Activated naive CD8-positive, alpha-beta T cell treated with anti-CD3 and anti-CD28 coated beads for 36 hours (primary cell): ENCODE results near the gene FKBP9. TPM values are rescaled to one million over a fixed set of nuclear protein-coding genes. Genes with fewer than 3 reads are reported as not detected.
"Not testable (repeated sequence)": the region's sequence is repeated elsewhere in the genome, so short reads cannot be mapped to it uniquely, and the experiment has no call there.

ENCODE experiments used
- DNase-seq: peaks from one replicate; pipeline ENCODE4 v3.0.0; 2021
- H3K27ac Mint-ChIP-seq: one replicate; pipeline ENCODE4 v1.8.0; 2022; ENCODE audit warnings: mild to moderate bottlenecking, moderate library complexity, mixed read lengths
- H3K27me3 Mint-ChIP-seq: one replicate; pipeline ENCODE4 v1.8.0; 2022; ENCODE audit warnings: mild to moderate bottlenecking, mixed read lengths
- H3K36me3 Mint-ChIP-seq: one replicate; pipeline ENCODE4 v1.8.0; 2021; ENCODE audit warnings: mild to moderate bottlenecking, mixed read lengths
- H3K4me1 Mint-ChIP-seq: one replicate; pipeline ENCODE4 v1.8.0; 2021; ENCODE audit warnings: mixed read lengths
- H3K4me3 Mint-ChIP-seq: one replicate; pipeline ENCODE4 v1.8.0; 2022; ENCODE audit warnings: mild to moderate bottlenecking, moderate library complexity, mixed read lengths
- H3K9me3 Mint-ChIP-seq: one replicate; pipeline ENCODE4 v1.8.0; 2022; ENCODE audit warnings: mixed read lengths
- total RNA-seq, 2 experiments: library from RNA; stranded (reverse); gene quantifications; one replicate each; pipeline ENCODE4 v1.2.3, GENCODE V29; 2021

FKBP9 gene
- total RNA-seq, 2 experiments from 2014 or later = 0.14 TPM; not detected in 1

GRCh38 chr7:32979246-32979645 lies 22.0 kb downstream of the FKBP9 start:
- not testable (repeated sequence) for H3K4me1 Mint-ChIP-seq, H3K4me3 Mint-ChIP-seq, H3K9me3 Mint-ChIP-seq, H3K27ac Mint-ChIP-seq, H3K36me3 Mint-ChIP-seq, DNase-seq
- peaks cover 12% of the 10 kb centered on the region for H3K27me3 Mint-ChIP-seq

DNA sequence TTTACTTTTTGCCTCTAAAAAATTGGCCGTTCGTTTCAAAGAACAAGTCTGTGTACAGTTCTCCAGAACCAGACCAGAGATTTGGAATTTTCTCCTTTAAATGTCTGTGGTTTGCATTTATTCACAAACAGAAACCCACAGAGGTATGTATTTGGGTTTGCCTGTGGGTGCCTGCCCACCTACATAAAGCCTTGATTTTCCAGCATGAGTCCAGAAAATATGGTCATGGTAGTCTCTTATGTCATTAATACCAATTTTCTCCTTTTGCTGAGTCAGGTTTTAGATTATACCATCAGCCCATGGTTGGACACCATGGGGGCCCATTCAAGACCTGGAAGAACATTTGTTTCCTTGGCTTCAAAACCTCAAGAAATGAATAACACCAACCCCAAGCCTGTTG lies 22.7 kb downstream of the FKBP9 start:
- H3K27me3 Mint-ChIP-seq = peaks cover 19% of the 10 kb centered on the region
- H3K36me3 Mint-ChIP-seq, H3K27ac Mint-ChIP-seq, H3K9me3 Mint-ChIP-seq, H3K4me3 Mint-ChIP-seq, H3K4me1 Mint-ChIP-seq, DNase-seq: not testable (repeated sequence)

DNA sequence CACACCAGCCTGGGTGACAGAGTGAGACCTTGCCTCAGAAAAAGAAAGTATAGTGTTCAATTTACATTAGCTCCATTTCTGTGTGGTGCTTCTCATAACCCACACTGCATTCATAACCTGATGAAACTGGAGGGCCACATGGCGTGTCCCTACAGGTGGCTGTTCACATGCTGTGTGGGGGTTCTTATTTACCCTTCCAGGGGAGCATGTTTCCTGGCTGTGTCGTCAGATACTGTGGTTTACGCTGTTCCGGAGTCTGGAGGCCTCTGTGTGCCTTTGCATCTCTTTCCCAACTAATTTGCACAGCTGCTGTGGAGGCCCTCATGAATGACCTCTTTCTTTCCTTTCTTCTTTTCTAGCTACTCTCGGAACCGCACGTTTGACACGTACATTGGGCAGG lies 30.9 kb downstream of the FKBP9 start:
- not testable (repeated sequence) for H3K36me3 Mint-ChIP-seq, DNase-seq, H3K9me3 Mint-ChIP-seq
- Mint-ChIP-seq H3K27ac (peak overlapping the region; percentile 66), H3K4me3 (peak overlapping the region; percentile 30), H3K4me1 (peaks cover 22% of the 10 kb centered on the region), H3K27me3 (peaks cover 74% of the 10 kb centered on the region)

DNA sequence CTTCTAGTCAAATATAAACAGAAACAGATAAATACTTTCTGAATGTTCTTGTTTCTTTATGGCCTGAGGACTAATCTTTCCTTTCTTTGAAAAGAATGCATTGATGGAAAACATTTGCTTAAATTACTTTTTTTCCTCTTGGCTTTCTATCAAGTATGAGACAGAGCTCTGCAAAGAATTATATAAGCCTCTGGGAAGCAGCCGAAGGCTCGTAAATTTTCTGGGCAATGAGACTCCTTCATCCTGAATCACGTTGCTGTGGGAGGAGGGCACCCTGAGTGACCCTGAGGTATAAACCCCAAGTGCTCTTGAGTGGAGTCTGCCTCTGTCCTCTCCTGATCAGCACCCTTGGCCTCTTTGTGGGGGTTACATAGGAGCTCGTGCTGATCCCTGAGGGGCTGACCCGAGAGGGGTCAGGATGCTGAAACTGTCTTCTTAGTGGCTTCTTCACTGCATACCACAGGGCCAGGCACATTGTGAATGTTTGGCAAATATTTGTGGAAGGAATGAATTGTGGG lies 33.9 kb downstream of the FKBP9 start:
- H3K36me3 Mint-ChIP-seq, DNase-seq, H3K4me3 Mint-ChIP-seq, H3K9me3 Mint-ChIP-seq, H3K27ac Mint-ChIP-seq: not testable (repeated sequence)
- H3K4me1 Mint-ChIP-seq = peaks cover 22% of the 10 kb centered on the region
- H3K27me3 Mint-ChIP-seq = peaks cover 69% of the 10 kb centered on the region

GRCh38 chr7:32991975-32992700 lies 34.9 kb downstream of the FKBP9 start:
- DNase-seq = not testable (repeated sequence)

GRCh38 chr7:32992750-32993149 lies 35.5 kb downstream of the FKBP9 start:
- H3K9me3 Mint-ChIP-seq, DNase-seq, H3K4me3 Mint-ChIP-seq, H3K27ac Mint-ChIP-seq, H3K36me3 Mint-ChIP-seq: not testable (repeated sequence)
- Mint-ChIP-seq H3K27me3 (peaks cover 66% of the 10 kb centered on the region), H3K4me1 (peaks cover 22% of the 10 kb centered on the region)

More at GRCh38 chr7:32991975-32992700, 34.9 kb downstream of the FKBP9 start:
- H3K4me3 Mint-ChIP-seq, H3K36me3 Mint-ChIP-seq, H3K9me3 Mint-ChIP-seq, H3K27ac Mint-ChIP-seq: not testable (repeated sequence)
- H3K27me3 Mint-ChIP-seq = peaks cover 65% of the 10 kb centered on the region
- H3K4me1 Mint-ChIP-seq = peaks cover 22% of the 10 kb centered on the region

DNA sequence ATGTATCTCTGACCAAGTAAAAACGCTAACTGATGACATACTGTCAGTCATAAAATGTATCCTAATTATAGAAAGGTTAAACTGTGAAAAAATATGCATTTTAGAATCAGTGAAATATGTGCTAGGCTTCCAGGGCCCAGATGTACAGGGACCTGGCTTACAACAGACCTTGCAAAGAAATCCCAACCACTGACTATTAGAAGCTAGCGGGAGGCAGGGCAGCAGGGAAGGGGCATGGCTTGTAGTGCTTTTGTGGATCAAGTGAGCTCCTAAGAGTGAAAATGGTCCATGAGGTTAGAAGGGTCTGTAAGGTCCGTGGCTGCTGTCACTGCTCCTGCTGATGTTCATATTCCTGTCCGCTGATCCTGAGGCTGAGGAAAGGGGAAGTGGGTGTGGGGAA lies 40.7 kb downstream of the FKBP9 start:
- not testable (repeated sequence) for H3K4me3 Mint-ChIP-seq, H3K4me1 Mint-ChIP-seq, H3K36me3 Mint-ChIP-seq, H3K27ac Mint-ChIP-seq, DNase-seq, H3K9me3 Mint-ChIP-seq
- H3K27me3 Mint-ChIP-seq = peaks cover 41% of the 10 kb centered on the region

DNA sequence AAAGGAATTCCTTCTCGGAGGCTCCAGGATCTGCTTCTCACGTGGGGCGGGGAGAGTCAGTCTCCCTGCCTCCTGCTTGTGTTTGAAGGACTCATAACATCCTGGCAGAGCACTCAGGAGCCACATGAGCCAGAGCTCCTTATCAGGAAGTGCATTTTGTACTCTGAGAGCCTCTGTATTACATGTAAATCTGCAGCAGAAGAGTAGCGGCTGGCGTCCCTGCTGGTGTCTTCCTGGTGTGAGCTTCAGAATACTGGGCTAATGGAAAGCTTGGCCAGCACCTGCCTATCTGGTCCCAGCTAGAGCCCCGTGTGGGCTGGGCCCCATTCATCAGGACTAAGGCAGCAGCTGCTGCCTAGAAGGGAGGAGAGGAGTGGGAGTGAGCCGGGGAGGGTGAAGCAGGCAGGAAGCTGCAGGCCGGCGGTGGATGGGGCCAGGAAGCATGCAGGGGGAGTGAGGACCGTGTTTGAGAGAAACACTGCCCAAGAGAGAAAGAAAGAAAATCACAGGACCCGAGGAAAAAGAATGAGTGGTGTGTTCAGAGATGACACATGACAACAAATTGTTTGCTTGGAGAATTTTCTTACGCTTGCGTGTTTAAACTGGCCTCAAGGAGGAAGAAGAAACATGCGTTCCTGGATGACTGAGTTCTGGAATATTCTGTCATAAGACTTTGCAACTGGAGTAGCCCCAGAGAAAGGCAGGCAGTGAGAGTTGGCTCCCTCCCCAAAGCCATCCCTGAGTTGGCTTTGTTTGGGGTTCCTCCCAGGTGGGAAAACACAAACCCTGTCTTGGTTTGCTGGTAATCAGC lies 41.3 kb downstream of the FKBP9 start:
- H3K4me1 Mint-ChIP-seq, DNase-seq, H3K36me3 Mint-ChIP-seq, H3K9me3 Mint-ChIP-seq, H3K27ac Mint-ChIP-seq, H3K4me3 Mint-ChIP-seq: not testable (repeated sequence)
- H3K27me3 Mint-ChIP-seq = peaks cover 38% of the 10 kb centered on the region

DNA sequence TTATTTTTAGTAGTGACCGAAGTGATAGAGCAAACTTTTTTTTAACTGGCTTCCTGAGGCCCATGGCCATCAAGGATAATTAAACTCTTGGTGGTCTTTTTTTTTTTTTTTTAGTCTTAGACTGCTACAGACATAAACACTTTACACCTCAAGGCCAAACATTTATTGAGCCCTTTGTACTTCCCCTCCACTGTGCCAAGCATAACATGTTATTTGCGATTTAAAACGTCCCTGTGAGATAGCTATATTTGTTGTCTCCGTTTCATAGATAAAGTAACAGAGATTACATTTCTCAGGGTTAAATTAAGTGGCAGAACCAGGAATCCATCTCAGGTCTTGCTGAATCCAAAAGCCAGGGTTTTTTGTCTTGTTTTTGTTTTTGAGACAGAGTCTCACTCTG lies 42.1 kb downstream of the FKBP9 start:
- H3K27ac Mint-ChIP-seq, DNase-seq, H3K4me1 Mint-ChIP-seq, H3K4me3 Mint-ChIP-seq, H3K9me3 Mint-ChIP-seq, H3K36me3 Mint-ChIP-seq: not testable (repeated sequence)
- H3K27me3 Mint-ChIP-seq = peaks cover 36% of the 10 kb centered on the region

DNA sequence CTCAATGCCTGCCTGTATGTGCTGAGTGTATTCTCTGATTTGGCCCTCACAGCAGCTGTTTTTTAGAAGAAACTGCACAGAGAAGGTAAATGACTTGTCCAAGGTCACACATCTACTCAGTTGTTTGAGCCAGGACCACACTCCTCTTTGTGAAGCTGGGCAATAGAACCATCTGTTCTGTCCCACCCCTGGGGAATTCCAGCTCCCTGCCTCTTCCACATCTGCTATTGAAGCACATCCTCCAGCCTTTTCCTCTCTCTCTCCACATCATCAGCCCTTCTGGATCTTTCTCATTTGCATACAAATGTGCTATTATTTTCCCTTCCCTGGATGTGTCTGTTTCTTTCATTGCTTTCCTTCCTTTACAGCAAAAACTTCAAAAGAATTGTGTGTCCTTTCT lies 45.9 kb downstream of the FKBP9 start:
- H3K4me3 Mint-ChIP-seq, H3K4me1 Mint-ChIP-seq, H3K9me3 Mint-ChIP-seq, DNase-seq, H3K27ac Mint-ChIP-seq, H3K36me3 Mint-ChIP-seq: not testable (repeated sequence)
- peaks cover 18% of the 10 kb centered on the region for H3K27me3 Mint-ChIP-seq

DNA sequence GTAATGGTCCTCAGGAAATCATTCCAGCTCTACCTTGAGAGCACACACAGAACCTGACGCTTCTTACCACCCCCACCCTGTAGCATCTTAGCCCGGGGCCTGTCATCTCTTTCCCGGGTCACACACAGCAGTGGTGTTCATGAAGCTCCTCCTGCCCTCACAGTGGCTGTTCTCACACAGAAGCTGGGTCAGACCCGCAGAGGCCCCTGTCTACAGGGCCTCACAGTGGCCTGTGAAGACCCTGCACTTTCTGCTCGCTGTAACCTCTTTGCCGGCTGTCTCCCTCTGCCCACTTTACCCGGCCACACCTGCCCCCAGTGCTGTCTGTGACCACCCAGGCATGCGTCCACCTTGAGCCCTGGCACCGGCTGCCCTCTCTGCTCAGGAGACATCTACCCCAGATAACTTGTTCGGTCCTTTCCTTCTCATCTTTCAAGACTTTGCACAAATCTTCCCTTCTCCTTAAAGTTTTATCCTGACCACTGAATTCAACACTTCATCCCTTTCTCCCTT lies 46.9 kb downstream of the FKBP9 start:
- not testable (repeated sequence) for H3K4me1 Mint-ChIP-seq, H3K36me3 Mint-ChIP-seq, H3K27ac Mint-ChIP-seq, H3K27me3 Mint-ChIP-seq, H3K9me3 Mint-ChIP-seq, H3K4me3 Mint-ChIP-seq, DNase-seq

- not testable (repeated sequence) for H3K27me3 Mint-ChIP-seq, H3K4me1 Mint-ChIP-seq, H3K27ac Mint-ChIP-seq, H3K9me3 Mint-ChIP-seq, DNase-seq, H3K4me3 Mint-ChIP-seq
- peaks cover 11% of the 10 kb centered on the region for H3K36me3 Mint-ChIP-seq
Observed at GRCh38 chr7:33005193-33005592, 48.0 kb downstream of the FKBP9 start.

DNA sequence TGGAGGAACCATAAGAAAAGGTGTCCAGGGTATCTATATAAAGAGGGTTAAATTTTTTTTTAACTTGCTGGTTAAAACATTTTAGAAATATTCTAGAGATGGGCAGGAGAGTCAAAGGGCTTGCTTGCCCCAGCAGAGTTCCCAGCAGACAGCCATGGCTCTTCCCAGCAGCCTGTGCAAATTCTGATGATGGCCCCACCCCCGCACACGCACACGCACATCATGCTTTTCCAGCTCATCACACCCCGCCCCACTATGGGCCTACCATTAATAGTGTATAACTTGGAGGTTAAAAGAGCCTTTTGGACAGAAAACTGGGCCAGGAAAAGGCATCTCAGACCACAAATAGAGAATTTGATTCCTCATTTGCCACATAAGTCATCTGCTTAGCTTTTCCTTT lies 48.5 kb downstream of the FKBP9 start:
- H3K27ac Mint-ChIP-seq, H3K9me3 Mint-ChIP-seq, H3K4me3 Mint-ChIP-seq, H3K27me3 Mint-ChIP-seq, DNase-seq, H3K4me1 Mint-ChIP-seq: not testable (repeated sequence)
- peaks cover 14% of the 10 kb centered on the region for H3K36me3 Mint-ChIP-seq

GRCh38 chr7:33009734-33010133 lies 52.5 kb downstream of the FKBP9 start:
- Mint-ChIP-seq H3K27ac (no peak overlapping the region), H3K36me3 (peaks cover 39% of the 10 kb centered on the region), H3K9me3 (no peaks in the 10 kb centered on the region), H3K4me3 (no peak overlapping the region), H3K27me3 (no peaks in the 10 kb centered on the region), H3K4me1 (no peaks in the 10 kb centered on the region)
- no peak for DNase-seq

- DNase-seq = no peak
- no peaks in the 10 kb centered on the region for H3K4me1 Mint-ChIP-seq
- no peaks in the 10 kb centered on the region for H3K27me3 Mint-ChIP-seq
- H3K36me3 Mint-ChIP-seq = peaks cover 47% of the 10 kb centered on the region
- H3K27ac Mint-ChIP-seq = no peak overlapping the region
- H3K9me3 Mint-ChIP-seq = no peaks in the 10 kb centered on the region
- no peak overlapping the region for H3K4me3 Mint-ChIP-seq
Observed at GRCh38 chr7:33012364-33012763, 55.1 kb downstream of the FKBP9 start.
